OCI-LY1 (cell line): ENCODE data around the gene AMDHD1.

ENCODE experiments used
- EZH2 ChIP-seq: fragments of 200-600 bp; sonication (generic), shearing (Covaris generic); IDR thresholded peaks from 2 replicates; pipeline ENCODE4 v1.8.0; 2017; ENCODE audit warnings: borderline replicate concordance, mixed run types, mild to moderate bottlenecking, antibody characterized with exemption, low read length, moderate library complexity, mixed read lengths
- TF ChIP-seq, protein P1 (sequence below): fragments of 200-600 bp; sonication (generic), shearing (Covaris generic); IDR thresholded peaks from 2 replicates; pipeline ENCODE4 v1.5.1; 2017; ENCODE audit warnings: mild to moderate bottlenecking, antibody characterized with exemption, low read length, moderate library complexity, mixed read lengths

DNA sequence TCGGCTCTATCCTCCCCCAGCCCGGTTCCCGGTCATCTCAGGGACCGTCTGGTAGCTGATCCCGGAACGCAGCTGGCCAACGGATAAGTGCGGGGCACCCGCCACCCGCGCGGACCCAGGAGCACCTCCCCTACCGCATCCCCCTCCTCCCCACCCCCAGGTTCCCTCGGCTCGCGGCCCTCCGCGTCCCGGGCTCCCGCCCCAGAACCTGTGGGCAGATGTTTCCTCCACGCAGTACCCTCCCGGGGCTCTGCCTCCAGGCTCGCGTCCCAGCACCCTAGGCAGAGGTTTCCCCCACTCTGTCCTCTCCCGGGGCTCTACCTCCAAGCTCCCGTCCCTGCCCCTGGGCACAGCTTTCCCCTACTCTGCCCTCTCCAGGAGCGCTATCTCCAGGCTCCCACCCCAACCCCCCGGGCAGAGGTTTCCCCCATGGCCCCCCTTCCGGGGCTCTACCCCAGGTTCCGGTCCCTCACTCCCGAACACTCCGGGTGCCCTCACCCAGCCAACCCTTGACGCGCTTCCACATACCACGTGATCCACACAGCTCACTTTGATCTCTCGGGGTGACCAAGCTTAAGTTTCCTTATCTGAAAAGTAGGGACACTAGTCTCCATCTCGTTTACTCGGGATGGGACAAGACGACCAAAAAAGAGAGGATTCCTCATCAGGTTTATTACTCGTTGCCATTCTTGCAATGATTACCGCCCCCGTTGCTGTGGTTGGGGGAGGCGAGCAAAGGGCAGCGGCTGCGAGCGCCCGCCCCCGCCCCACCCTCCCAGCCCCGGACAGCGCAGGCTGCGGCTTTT lies 404 bp upstream of the AMDHD1 start, which contains the start of gene CCDC38:
- TF ChIP-seq, protein P1, sequence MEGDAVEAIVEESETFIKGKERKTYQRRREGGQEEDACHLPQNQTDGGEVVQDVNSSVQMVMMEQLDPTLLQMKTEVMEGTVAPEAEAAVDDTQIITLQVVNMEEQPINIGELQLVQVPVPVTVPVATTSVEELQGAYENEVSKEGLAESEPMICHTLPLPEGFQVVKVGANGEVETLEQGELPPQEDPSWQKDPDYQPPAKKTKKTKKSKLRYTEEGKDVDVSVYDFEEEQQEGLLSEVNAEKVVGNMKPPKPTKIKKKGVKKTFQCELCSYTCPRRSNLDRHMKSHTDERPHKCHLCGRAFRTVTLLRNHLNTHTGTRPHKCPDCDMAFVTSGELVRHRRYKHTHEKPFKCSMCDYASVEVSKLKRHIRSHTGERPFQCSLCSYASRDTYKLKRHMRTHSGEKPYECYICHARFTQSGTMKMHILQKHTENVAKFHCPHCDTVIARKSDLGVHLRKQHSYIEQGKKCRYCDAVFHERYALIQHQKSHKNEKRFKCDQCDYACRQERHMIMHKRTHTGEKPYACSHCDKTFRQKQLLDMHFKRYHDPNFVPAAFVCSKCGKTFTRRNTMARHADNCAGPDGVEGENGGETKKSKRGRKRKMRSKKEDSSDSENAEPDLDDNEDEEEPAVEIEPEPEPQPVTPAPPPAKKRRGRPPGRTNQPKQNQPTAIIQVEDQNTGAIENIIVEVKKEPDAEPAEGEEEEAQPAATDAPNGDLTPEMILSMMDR = no peak
- TF ChIP-seq EZH2 = no peak
